Gastroesophageal sphincter (tissue), 3 donors: ENCODE results near the gene FAR2.

ENCODE experiments used
- CTCF ChIP-seq, 4 experiments: fragments of 200-600 bp in 2 of 4; fragments of 450-650 bp in 2 of 4; sonication (generic) in 1 of 4; IDR thresholded peaks; one replicate each; pipeline ENCODE4 v1.5.1; 2017 to 2019; ENCODE audit warnings: antibody characterized with exemption in 4 of 4, mild to moderate bottlenecking in 2 of 4, moderate library complexity in 2 of 4
- EP300 ChIP-seq: sonication (generic); formaldehyde crosslinking; IDR thresholded peaks from one replicate; pipeline ENCODE4 v1.6.1; 2017; ENCODE audit warnings: antibody characterized with exemption, mild to moderate bottlenecking
- POLR2A ChIP-seq, 2 donors: fragments of 450-650 bp; IDR thresholded peaks; one replicate each; pipeline ENCODE4 v1.6.1; 2017; ENCODE audit warnings: antibody characterized with exemption in 2 of 2, mild to moderate bottlenecking in 2 of 2, moderate library complexity in 1 of 2

- TF ChIP-seq CTCF (IDR thresholded peaks at IDR 0.05): no peak
- TF ChIP-seq POLR2A (IDR thresholded peaks at IDR 0.05): no peak
- TF ChIP-seq EP300: no peak
Observed at GRCh38 chr12:29158115-29158763, 9.2 kb downstream of the FAR2 start.
